Natural killer cell treated with Interleukin-12 subunit alpha and Interleukin-12 subunit beta and Interleukin-15 and Interleukin-18, amount 100 ng/mL, for 72 hours (primary cell): ENCODE measurements around the gene RPS2. TPM values are rescaled to one million over a fixed set of nuclear protein-coding genes. Genes with fewer than 3 reads are reported as not detected.
"Not testable (repeated sequence)": the region's sequence is repeated elsewhere in the genome, so short reads cannot be mapped to it uniquely, and the experiment has no call there.

ENCODE experiments used
- ATAC-seq, 2 donors: fragments of 150-1000 bp; cut with Tn5 transposase in 1 of 2; sonication (Bioruptor Pico), chemical (Tn5 transposase) in 1 of 2; 2 replicates each; pipeline ENCODE4 v1.10.0; 2021
- DNase-seq: peaks from one replicate; pipeline ENCODE4 v3.0.0; 2022; ENCODE audit warnings: low spot score
- H3K27ac Mint-ChIP-seq, 2 donors: 1 replicate in 1 of 2; 2 replicates in 1 of 2; pipeline ENCODE4 v1.8.0; 2022; ENCODE audit warnings: mixed read lengths in 2 of 2, mild to moderate bottlenecking in 1 of 2, moderate library complexity in 1 of 2
- H3K27me3 Mint-ChIP-seq, 2 donors: 1 replicate in 1 of 2; 2 replicates in 1 of 2; pipeline ENCODE4 v1.8.0; 2022; ENCODE audit warnings: mixed read lengths in 2 of 2
- H3K36me3 Mint-ChIP-seq: one replicate; pipeline ENCODE4 v1.8.0; 2022; ENCODE audit warnings: mixed read lengths
- H3K4me1 Mint-ChIP-seq, 2 donors: 1 replicate in 1 of 2; 2 replicates in 1 of 2; pipeline ENCODE4 v1.8.0; 2022; ENCODE audit warnings: low read depth in 2 of 2, mixed read lengths in 2 of 2, mild to moderate bottlenecking in 1 of 2
- H3K4me3 Mint-ChIP-seq: one replicate; pipeline ENCODE4 v1.8.0; 2022; ENCODE audit warnings: mixed read lengths
- H3K9me3 Mint-ChIP-seq: 2 replicates; pipeline ENCODE4 v1.8.0; 2022; ENCODE audit warnings: mixed read lengths
- total RNA-seq, 2 donors: library from RNA; stranded (reverse); gene quantifications; one replicate each; pipeline ENCODE4 v1.2.3, GENCODE V29; 2022

Gene RPS2
- total RNA-seq, 2 donors from 2014 or later: 2,056 to 2,952 TPM

- no peak overlapping the region for H3K4me3 Mint-ChIP-seq
These were observed 9.0 kb upstream of the RPS2 start for GRCh38 chr16:1973461-1974156.

GRCh38 chr16:1972490-1972877 lies 7.9 kb upstream of the RPS2 start:
- peak in 1 of 2 donors; percentile 1 for ATAC-seq
- Mint-ChIP-seq H3K36me3 (no peaks in the 10 kb centered on the region), H3K27me3 (no peaks in the 10 kb centered on the region), H3K4me1 (peaks cover 18 to 21% of the 10 kb centered on the region in 2 donors), H3K9me3 (no peaks in the 10 kb centered on the region), H3K27ac (peak overlapping the region; percentile 99 to 100), H3K4me3 (peak overlapping the region; percentile 96)
- no peak for DNase-seq

More at GRCh38 chr16:1973461-1974156, 9.0 kb upstream of the RPS2 start:
- Mint-ChIP-seq H3K36me3 (no peaks in the 10 kb centered on the region), H3K27ac (no peak overlapping the region), H3K27me3 (no peaks in the 10 kb centered on the region), H3K4me1 (peaks cover 18 to 21% of the 10 kb centered on the region in 2 donors), H3K9me3 (no peaks in the 10 kb centered on the region)
- DNase-seq: no peak
- no peak for ATAC-seq

- Mint-ChIP-seq H3K4me3 (peak within 1 kb of the TSS; percentile 96), H3K27me3 (no peaks in the 10 kb centered on the region), H3K4me1 (peaks cover 18 to 21% of the 10 kb centered on the region in 2 donors), H3K36me3 (no peaks in the 10 kb centered on the region), H3K9me3 (no peaks in the 10 kb centered on the region), H3K27ac (peak within 1 kb of the TSS; percentile 99 to 100)
- ATAC-seq: peak; percentile 97 to 98
- peak; percentile 98 for DNase-seq
These were observed 7.3 kb upstream of the RPS2 start, which contains the start of gene TBL3 for GRCh38 chr16:1971796-1972489. Gene TBL3, plus strand, starts transcription at chr16:1972053. Its CDS starts 112 bp downstream, at chr16:1972165.

GRCh38 chr16:1968146-1968953 lies 3.7 kb upstream of the RPS2 start:
- H3K9me3 Mint-ChIP-seq: no peaks in the 10 kb centered on the region
- H3K27ac Mint-ChIP-seq: peak overlapping the region in 1 of 2 donors; percentile 29
- H3K27me3 Mint-ChIP-seq: no peaks in the 10 kb centered on the region
- no peak overlapping the region for H3K4me3 Mint-ChIP-seq
- peaks cover 30 to 36% of the 10 kb centered on the region in 2 donors for H3K4me1 Mint-ChIP-seq
- peaks cover 8% of the 10 kb centered on the region for H3K36me3 Mint-ChIP-seq
- DNase-seq (no peak), ATAC-seq (no peak)

- ATAC-seq: no peak
These were observed 1.8 kb upstream of the RPS2 start, which contains the start of gene RNF151 for GRCh38 chr16:1966460-1966859. Gene RNF151, plus strand, starts transcription at chr16:1966856. Its CDS starts 26 bp downstream, at chr16:1966882.

GRCh38 chr16:1965396-1966001 lies 873 bp upstream of the RPS2 start:
- peaks cover 23 to 30% of the 10 kb centered on the region in 2 donors for H3K4me1 Mint-ChIP-seq

More at GRCh38 chr16:1966460-1966859, 1.8 kb upstream of the RPS2 start, which contains the start of gene RNF151:
- Mint-ChIP-seq H3K9me3 (no peaks in the 10 kb centered on the region), H3K4me1 (peaks cover 22 to 28% of the 10 kb centered on the region in 2 donors), H3K27ac (peak within 1 kb of the TSS; percentile 94 to 95), H3K4me3 (peak within 1 kb of the TSS; percentile 100), H3K27me3 (no peaks in the 10 kb centered on the region), H3K36me3 (peaks cover 15% of the 10 kb centered on the region)
- no peak for DNase-seq

GRCh38 chr16:1963806-1964505 lies 670 bp downstream of the RPS2 start:
- Mint-ChIP-seq H3K27ac (peak overlapping the region; percentile 94 to 95), H3K4me3 (peak overlapping the region; percentile 100), H3K27me3 (no peaks in the 10 kb centered on the region), H3K4me1 (peaks cover 28 to 41% of the 10 kb centered on the region in 2 donors), H3K36me3 (peaks cover 19% of the 10 kb centered on the region), H3K9me3 (no peaks in the 10 kb centered on the region)
- ATAC-seq (peak; percentile 3 to 7), DNase-seq (no peak)

More at GRCh38 chr16:1965396-1966001, 873 bp upstream of the RPS2 start:
- no peaks in the 10 kb centered on the region for H3K27me3 Mint-ChIP-seq
- ATAC-seq: no peak
- H3K36me3 Mint-ChIP-seq: peaks cover 19% of the 10 kb centered on the region
- peak overlapping the region; percentile 94 to 95 for H3K27ac Mint-ChIP-seq
- H3K4me3 Mint-ChIP-seq: peak overlapping the region; percentile 100
- H3K9me3 Mint-ChIP-seq: no peaks in the 10 kb centered on the region
- DNase-seq: no peak

GRCh38 chr16:1962161-1963153 lies 2.2 kb downstream of the RPS2 start:
- Mint-ChIP-seq H3K4me1 (peaks cover 28 to 41% of the 10 kb centered on the region in 2 donors), H3K4me3 (peak overlapping the region; percentile 100), H3K27ac (peak overlapping the region; percentile 94 to 95), H3K36me3 (peaks cover 19% of the 10 kb centered on the region)
- not testable (repeated sequence) for H3K27me3 Mint-ChIP-seq, DNase-seq, ATAC-seq, H3K9me3 Mint-ChIP-seq

GRCh38 chr16:1961651-1962067 lies 3.0 kb downstream of the RPS2 start:
- H3K4me1 Mint-ChIP-seq: peaks cover 28 to 41% of the 10 kb centered on the region in 2 donors
- H3K27ac Mint-ChIP-seq: peak overlapping the region; percentile 94 to 95
- peaks cover 19% of the 10 kb centered on the region for H3K36me3 Mint-ChIP-seq
- peak overlapping the region; percentile 100 for H3K4me3 Mint-ChIP-seq
- H3K27me3 Mint-ChIP-seq: no peaks in the 10 kb centered on the region
- H3K9me3 Mint-ChIP-seq: no peaks in the 10 kb centered on the region
- DNase-seq (no peak), ATAC-seq (no peak)

GRCh38 chr16:1960665-1961630 lies 3.7 kb downstream of the RPS2 start:
- H3K4me3 Mint-ChIP-seq: peak overlapping the region; percentile 100
- H3K4me1 Mint-ChIP-seq: peaks cover 28 to 41% of the 10 kb centered on the region in 2 donors
- no peak for DNase-seq
- peak overlapping the region; percentile 89 to 94 for H3K27ac Mint-ChIP-seq
- ATAC-seq: peak in 1 of 2 donors; percentile 2
- H3K36me3 Mint-ChIP-seq: peaks cover 19% of the 10 kb centered on the region
- H3K27me3 Mint-ChIP-seq: no peaks in the 10 kb centered on the region
- no peaks in the 10 kb centered on the region for H3K9me3 Mint-ChIP-seq
